CD14-positive monocyte (primary cell): ENCODE measurements around the gene NKX2-2. TPM values are rescaled to one million over a fixed set of nuclear protein-coding genes. Genes with fewer than 3 reads are reported as not detected.

Experiments
- DNase-seq, 3 donors: peaks; one replicate each; pipeline ENCODE4 v3.0.0-alpha.2; 2011 to 2022
- H2AFZ ChIP-seq: 2 replicates; pipeline ENCODE4 v1.6.0; 2012; ENCODE audit warnings: mild to moderate bottlenecking, low read depth, low read length, inconsistent platforms; ENCODE audit not compliant: insufficient read depth, poor library complexity, severe bottlenecking
- H3K27ac ChIP-seq, 2 donors: 1 replicate in 1 of 2; 2 replicates in 1 of 2; pipeline ENCODE4 v1.5.1; 2012 to 2013; ENCODE audit warnings: low read length in 2 of 2, control low read depth in 1 of 2, inconsistent platforms in 1 of 2, low read depth in 1 of 2, mild to moderate bottlenecking in 1 of 2
- H3K27me3 ChIP-seq, 2 donors: one replicate each; pipeline versions ENCODE4 v1.6.0 to v1.6.1; 2011 to 2013; ENCODE audit warnings: low read length in 2 of 2; ENCODE audit not compliant: control insufficient read depth in 2 of 2, insufficient read depth in 2 of 2
- H3K36me3 ChIP-seq, 2 donors: replicated peaks in 1 of 2; 1 replicate in 1 of 2; 2 replicates in 1 of 2; pipeline versions ENCODE4 v1.5.1 to v1.6.1; 2012 to 2013; ENCODE audit warnings: low read length in 2 of 2, control low read depth in 1 of 2, inconsistent platforms in 1 of 2, mild to moderate bottlenecking in 1 of 2; ENCODE audit not compliant: insufficient read depth in 2 of 2, control insufficient read depth in 1 of 2
- H3K4me1 ChIP-seq, 2 donors: 1 replicate in 1 of 2; 2 replicates in 1 of 2; pipeline versions ENCODE4 v1.5.1 to v1.6.1; 2012 to 2013; ENCODE audit warnings: low read length in 2 of 2, control low read depth in 1 of 2, inconsistent platforms in 1 of 2, mild to moderate bottlenecking in 1 of 2, moderate library complexity in 1 of 2; ENCODE audit not compliant: insufficient read depth in 2 of 2, control insufficient read depth in 1 of 2
- H3K4me2 ChIP-seq: replicated peaks from 2 replicates; pipeline ENCODE3; 2012; ENCODE audit warnings: low read length, moderate library complexity, mild to moderate bottlenecking; ENCODE audit not compliant: poor library complexity, severe bottlenecking; ENCODE audit errors: extremely low read depth
- H3K4me3 ChIP-seq, 3 experiments: fragments of 200-600 bp in 1 of 3; sonication (generic) in 1 of 3; replicated peaks in 1 of 3; 1 replicate in 2 of 3; 2 replicates in 1 of 3; pipeline ENCODE4 v1.5.1; 2011 to 2013; ENCODE audit warnings: low read length in 3 of 3, mild to moderate bottlenecking in 3 of 3, control low read depth in 2 of 3, low read depth in 2 of 3, inconsistent platforms in 1 of 3, moderate library complexity in 1 of 3
- H3K79me2 ChIP-seq: 2 replicates; pipeline ENCODE4 v1.6.0; 2012; ENCODE audit warnings: mild to moderate bottlenecking, control low read depth, inconsistent platforms, low read length, moderate library complexity; ENCODE audit not compliant: insufficient read depth
- H3K9ac ChIP-seq: 2 replicates; pipeline ENCODE4 v1.6.0; 2017; ENCODE audit warnings: low read length, mild to moderate bottlenecking; ENCODE audit not compliant: insufficient read depth, poor library complexity, severe bottlenecking
- H3K9me3 ChIP-seq, 2 donors: replicated peaks in 1 of 2; 1 replicate in 1 of 2; 2 replicates in 1 of 2; pipeline versions ENCODE4 v1.5.1 to v1.6.1; 2012 to 2013; ENCODE audit warnings: low read length in 2 of 2, control low read depth in 1 of 2; ENCODE audit not compliant: control insufficient read depth in 1 of 2, insufficient read depth in 1 of 2
- H4K20me1 ChIP-seq: 2 replicates; pipeline ENCODE4 v1.6.0; 2012; ENCODE audit warnings: mild to moderate bottlenecking, low read length, control low read depth, moderate library complexity; ENCODE audit not compliant: insufficient read depth
- H3K27ac Mint-ChIP-seq, 7 donors: one replicate each; pipeline ENCODE4 v1.8.0; 2020; ENCODE audit warnings: mild to moderate bottlenecking in 7 of 7, mixed read lengths in 7 of 7, moderate library complexity in 6 of 7, inconsistent platforms in 2 of 7
- H3K27me3 Mint-ChIP-seq, 3 donors: one replicate each; pipeline ENCODE4 v1.8.0; 2021 to 2022; ENCODE audit warnings: low read depth in 3 of 3, mild to moderate bottlenecking in 3 of 3, mixed read lengths in 3 of 3, moderate library complexity in 3 of 3, inconsistent platforms in 1 of 3
- H3K36me3 Mint-ChIP-seq, 2 donors: one replicate each; pipeline ENCODE4 v1.8.0; 2020; ENCODE audit warnings: mixed read lengths in 2 of 2, inconsistent platforms in 1 of 2, mild to moderate bottlenecking in 1 of 2
- H3K4me1 Mint-ChIP-seq: one replicate; pipeline ENCODE4 v1.8.0; 2020; ENCODE audit warnings: mild to moderate bottlenecking, mixed read lengths
- H3K4me3 Mint-ChIP-seq, 2 donors: one replicate each; pipeline ENCODE4 v1.8.0; 2020; ENCODE audit warnings: mild to moderate bottlenecking in 2 of 2, mixed read lengths in 2 of 2, moderate library complexity in 1 of 2
- H3K9me3 Mint-ChIP-seq, 7 donors: one replicate each; pipeline ENCODE4 v1.8.0; 2020 to 2022; ENCODE audit warnings: mixed read lengths in 7 of 7, mild to moderate bottlenecking in 6 of 7, moderate library complexity in 6 of 7, inconsistent platforms in 2 of 7
- WGBS: methylation state at CpG from one replicate; pipeline ENCODE4 v1.1.5; 2013; ENCODE audit warnings: missing lambda C conversion rate; ENCODE audit not compliant: insufficient coverage; 5-methylcytosine and 5-hydroxymethylcytosine counted together
- intact Hi-C, 2 donors: fragments of 100-400 bp; cut with micrococcal nuclease; formaldehyde crosslinking; loops; one replicate each; pipeline versions ENCODE4 v1.15.0 to v1.15.1; 2023
- polyA plus RNA-seq, 3 donors: library from polyadenylated mRNA; depleted of rRNA in 1 of 3; unstranded in 2 of 3; stranded (reverse) in 1 of 3; fragments of 300-500 nt in 2 of 3; fragments of >200 nt in 1 of 3; fragmentation: Illumina TruSeq in 2 of 3; gene quantifications; 1 replicate in 2 of 3; 2 replicates in 1 of 3; pipeline ENCODE4 v1.2.3, GENCODE V29; 2012 to 2021
- TF ChIP-seq, protein P1 (sequence below): fragments of 200-600 bp; IDR thresholded peaks from one replicate; pipeline ENCODE4 v1.8.0; 2022; ENCODE audit warnings: antibody characterized with exemption, mild to moderate bottlenecking

NKX2-2 gene
- polyA plus RNA-seq, 3 donors = not detected

DNA sequence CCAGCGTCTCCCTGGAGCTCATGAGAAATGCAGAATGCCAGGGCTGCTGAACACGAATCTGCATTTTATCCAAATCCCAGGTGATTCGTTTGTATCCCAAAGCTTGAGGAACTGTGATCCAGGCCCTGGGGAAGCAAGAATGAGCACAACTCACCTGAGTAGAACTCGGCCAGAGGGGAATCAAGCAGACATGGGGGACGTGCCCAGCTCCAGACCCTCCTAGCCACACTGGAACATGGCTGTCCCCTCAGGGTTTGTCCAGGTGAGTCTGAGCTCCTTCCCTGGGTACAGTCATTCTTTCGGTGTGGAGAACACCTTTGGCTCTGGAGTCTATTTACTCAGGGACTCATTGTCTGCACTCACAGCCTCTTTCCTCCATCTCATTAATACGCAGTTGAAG, 13.3 kb downstream of the NKX2-2 start:
- Histone ChIP-seq H3K4me1 (peaks cover 3% of the 10 kb centered on the region in 2 donors), H3K4me3 (no peak overlapping the region), H3K9ac (no peak overlapping the region), H3K27ac (no peak overlapping the region), H3K9me3 (no peaks in the 10 kb centered on the region), H3K27me3 (peaks cover 7 to 22% of the 10 kb centered on the region in 2 donors), H2AFZ (no peak overlapping the region), H3K36me3 (no peaks in the 10 kb centered on the region), H3K4me2 (no peak overlapping the region), H3K79me2 (no peaks in the 10 kb centered on the region), H4K20me1 (no peaks in the 10 kb centered on the region)
- 88% methylated on average over 6 of the region's 7 CpGs for WGBS
- intact Hi-C loops = loop anchor here (5.0 to 10.0 kb wide), 2 partner anchors 106 to 638 kb away; partner anchors contain the start of gene NKX2-4 (in 1 of the 2)
- Mint-ChIP-seq H3K36me3 (no peaks in the 10 kb centered on the region), H3K4me3 (no peak overlapping the region), H3K9me3 (peaks cover 0 to 3% (median 0%) of the 10 kb centered on the region in 7 donors), H3K27ac (no peak overlapping the region), H3K4me1 (peaks cover 5% of the 10 kb centered on the region), H3K27me3 (peaks cover 34 to 64% (median 50%) of the 10 kb centered on the region in 3 donors)
- DNase-seq = no peak
- TF ChIP-seq, protein P1, sequence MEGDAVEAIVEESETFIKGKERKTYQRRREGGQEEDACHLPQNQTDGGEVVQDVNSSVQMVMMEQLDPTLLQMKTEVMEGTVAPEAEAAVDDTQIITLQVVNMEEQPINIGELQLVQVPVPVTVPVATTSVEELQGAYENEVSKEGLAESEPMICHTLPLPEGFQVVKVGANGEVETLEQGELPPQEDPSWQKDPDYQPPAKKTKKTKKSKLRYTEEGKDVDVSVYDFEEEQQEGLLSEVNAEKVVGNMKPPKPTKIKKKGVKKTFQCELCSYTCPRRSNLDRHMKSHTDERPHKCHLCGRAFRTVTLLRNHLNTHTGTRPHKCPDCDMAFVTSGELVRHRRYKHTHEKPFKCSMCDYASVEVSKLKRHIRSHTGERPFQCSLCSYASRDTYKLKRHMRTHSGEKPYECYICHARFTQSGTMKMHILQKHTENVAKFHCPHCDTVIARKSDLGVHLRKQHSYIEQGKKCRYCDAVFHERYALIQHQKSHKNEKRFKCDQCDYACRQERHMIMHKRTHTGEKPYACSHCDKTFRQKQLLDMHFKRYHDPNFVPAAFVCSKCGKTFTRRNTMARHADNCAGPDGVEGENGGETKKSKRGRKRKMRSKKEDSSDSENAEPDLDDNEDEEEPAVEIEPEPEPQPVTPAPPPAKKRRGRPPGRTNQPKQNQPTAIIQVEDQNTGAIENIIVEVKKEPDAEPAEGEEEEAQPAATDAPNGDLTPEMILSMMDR = no peak

DNA sequence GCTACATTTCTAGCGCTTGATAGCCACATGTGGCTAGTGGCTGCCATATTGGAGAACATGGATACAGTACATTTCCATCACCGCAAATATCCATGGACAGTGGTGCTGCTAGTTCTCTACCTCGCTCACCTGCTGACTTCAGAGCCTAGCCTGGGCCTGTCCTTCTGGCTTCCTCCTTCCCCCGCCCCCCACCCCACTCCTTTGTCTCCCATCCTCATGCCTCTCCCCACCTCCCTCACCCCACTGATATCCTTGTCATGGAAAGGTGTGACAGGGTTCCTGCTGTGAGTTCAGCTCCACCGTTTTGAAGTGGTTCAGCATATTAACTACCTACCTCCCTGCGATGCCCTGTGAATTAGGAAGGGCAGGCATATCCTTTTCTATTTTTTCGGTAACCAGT, 14.2 kb downstream of the NKX2-2 start:
- Histone ChIP-seq H2AFZ (no peak overlapping the region), H3K36me3 (no peaks in the 10 kb centered on the region), H3K4me2 (no peak overlapping the region), H4K20me1 (no peaks in the 10 kb centered on the region), H3K4me3 (no peak overlapping the region), H3K9ac (no peak overlapping the region), H3K4me1 (no peaks in the 10 kb centered on the region), H3K27ac (no peak overlapping the region), H3K9me3 (no peaks in the 10 kb centered on the region), H3K27me3 (peaks cover under 1 to 14% of the 10 kb centered on the region in 2 donors), H3K79me2 (no peaks in the 10 kb centered on the region)
- 93% methylated on average over 2 of the region's 7 CpGs for WGBS
- H3K4me3 Mint-ChIP-seq = no peak overlapping the region
- intact Hi-C loops = loop anchor here (5.0 to 10.0 kb wide), 2 partner anchors 105 to 637 kb away; partner anchors contain the start of gene NKX2-4 (in 1 of the 2)
- no peaks in the 10 kb centered on the region for H3K36me3 Mint-ChIP-seq
- H3K27me3 Mint-ChIP-seq = peaks cover 27 to 57% (median 40%) of the 10 kb centered on the region in 3 donors
- TF ChIP-seq, protein P1 = no peak
- H3K27ac Mint-ChIP-seq = no peak overlapping the region
- DNase-seq = no peak
- H3K4me1 Mint-ChIP-seq = no peaks in the 10 kb centered on the region
- no peaks in the 10 kb centered on the region for H3K9me3 Mint-ChIP-seq
